H1 (cell line): ENCODE data around the gene GRB14. TPM values are rescaled to one million over a fixed set of nuclear protein-coding genes. Genes with fewer than 3 reads are reported as not detected.

Experiments
- CTCF ChIA-PET: fragments of 300-600 bp; sonication (Branson Sonifier 250); formaldehyde crosslinking; loops from one replicate; lab custom pipeline; 2021; ENCODE audit not compliant: partially characterized antibody; lab: Charles Lee
- POLR2A ChIA-PET: fragments of 300-600 bp; sonication (Branson Sonifier 250); formaldehyde crosslinking; loops from one replicate; lab custom pipeline; 2021; ENCODE audit warnings: inconsistent platforms; ENCODE audit not compliant: partially characterized antibody; lab: Charles Lee
- DNase-seq, 2 experiments: peaks; one replicate each; pipeline versions ENCODE4 v3.0.0 to v3.0.0-alpha.2; 2010 to 2022; ENCODE audit warnings: low spot score in 2 of 2, low read depth in 1 of 2, mixed read lengths in 1 of 2
- FAIRE-seq: peaks from 2 replicates; lab custom pipeline; 2011; peaks lifted over from hg19 to GRCh38; lab: Jason Lieb, UNC
- H2AFZ ChIP-seq: 2 replicates; pipeline ENCODE4 v1.8.1; 2012; ENCODE audit warnings: low read length, inconsistent platforms
- H2AK5ac ChIP-seq: 2 replicates; pipeline ENCODE4 v1.6.1; 2013; ENCODE audit warnings: low read depth, low read length
- H2BK120ac ChIP-seq: replicated peaks from 2 replicates; pipeline ENCODE3; 2013; ENCODE audit warnings: low read depth, low read length, inconsistent platforms
- H2BK12ac ChIP-seq: 2 replicates; pipeline ENCODE4 v1.6.1; 2013; ENCODE audit warnings: low read depth, low read length
- H2BK15ac ChIP-seq: 2 replicates; pipeline ENCODE4 v1.6.1; 2013; ENCODE audit warnings: low read length
- H2BK20ac ChIP-seq: 2 replicates; pipeline ENCODE4 v1.6.1; 2013; ENCODE audit warnings: low read length
- H2BK5ac ChIP-seq: 2 replicates; pipeline ENCODE4 v1.6.1; 2013; ENCODE audit warnings: low read depth, low read length
- H3K14ac ChIP-seq: 2 replicates; pipeline ENCODE4 v1.6.1; 2013; ENCODE audit warnings: inconsistent platforms; ENCODE audit not compliant: insufficient read length
- H3K18ac ChIP-seq: 2 replicates; pipeline ENCODE4 v1.6.1; 2013; ENCODE audit warnings: low read length; ENCODE audit errors: extremely low read depth
- H3K23ac ChIP-seq: 2 replicates; pipeline ENCODE4 v1.6.1; 2013; ENCODE audit warnings: inconsistent platforms; ENCODE audit not compliant: insufficient read length
- H3K23me2 ChIP-seq: 2 replicates; pipeline ENCODE4 v1.6.1; 2013; ENCODE audit warnings: low read depth, low read length
- H3K27ac ChIP-seq: 2 replicates; pipeline ENCODE4 v1.6.1; 2011; ENCODE audit warnings: low read depth, low read length, inconsistent platforms
- H3K27me3 ChIP-seq, 4 experiments: replicated peaks in 1 of 4; 1 replicate in 1 of 4; 2 replicates in 3 of 4; pipeline versions ENCODE4 v1.6.1 to v1.8.1; 2011 to 2013; ENCODE audit warnings: low read length in 3 of 4, mild to moderate bottlenecking in 3 of 4, inconsistent platforms in 2 of 4, mixed read lengths in 2 of 4, moderate library complexity in 1 of 4; ENCODE audit not compliant: control insufficient read depth in 3 of 4, insufficient read depth in 3 of 4; ENCODE audit errors: extremely low read depth in 1 of 4
- H3K36me3 ChIP-seq, 4 experiments: 2 replicates each; pipeline versions ENCODE4 v1.6.1 to v1.8.1; 2011 to 2013; ENCODE audit warnings: mild to moderate bottlenecking in 4 of 4, low read length in 3 of 4, moderate library complexity in 2 of 4, control low read depth in 1 of 4, inconsistent platforms in 1 of 4; ENCODE audit not compliant: insufficient read depth in 4 of 4, control insufficient read depth in 2 of 4
- H3K4ac ChIP-seq: replicated peaks from 2 replicates; pipeline ENCODE3; 2013; ENCODE audit warnings: low read length, low read depth, mixed read lengths, inconsistent platforms; ENCODE audit not compliant: insufficient read length
- H3K4me1 ChIP-seq, 4 experiments: replicated peaks in 1 of 4; 1 replicate in 1 of 4; 2 replicates in 3 of 4; pipeline versions ENCODE4 v1.6.1 to v1.8.1; 2011 to 2013; ENCODE audit warnings: low read length in 3 of 4, inconsistent platforms in 2 of 4, mixed read lengths in 1 of 4; ENCODE audit not compliant: insufficient read depth in 4 of 4, control insufficient read depth in 3 of 4
- H3K4me2 ChIP-seq, 2 experiments: 2 replicates each; pipeline versions ENCODE4 v1.6.1 to v1.8.1; 2011 to 2013; ENCODE audit warnings: low read depth in 2 of 2, low read length in 2 of 2, control low read depth in 1 of 2, inconsistent platforms in 1 of 2, mild to moderate bottlenecking in 1 of 2; ENCODE audit not compliant: insufficient read depth in 1 of 2
- H3K4me3 ChIP-seq, 4 experiments: fragments of 200-600, 300-600 bp in 1 of 4; sonication (generic), shearing (Covaris generic), sonication (Bioruptor Twin) in 1 of 4; 2 replicates each; pipeline versions ENCODE4 v1.5.1 to v1.8.1; 2011 to 2016; ENCODE audit warnings: low read length in 4 of 4, low read depth in 3 of 4, control low read depth in 2 of 4, inconsistent platforms in 2 of 4, mild to moderate bottlenecking in 2 of 4, mixed read lengths in 1 of 4, moderate library complexity in 1 of 4; ENCODE audit not compliant: insufficient read depth in 2 of 4; ENCODE audit errors: extremely low read depth in 1 of 4
- H3K56ac ChIP-seq: replicated peaks from 2 replicates; pipeline ENCODE3; 2013; ENCODE audit warnings: low read depth, mild to moderate bottlenecking, mixed read lengths, low read length, inconsistent platforms; ENCODE audit not compliant: insufficient read length
- H3K79me1 ChIP-seq: 2 replicates; pipeline ENCODE4 v1.6.1; 2013; ENCODE audit warnings: low read depth, low read length, control low read depth
- H3K79me2 ChIP-seq, 2 experiments: 2 replicates each; pipeline versions ENCODE4 v1.6.1 to v1.8.1; 2012 to 2013; ENCODE audit warnings: low read length in 2 of 2, mild to moderate bottlenecking in 2 of 2, inconsistent platforms in 1 of 2; ENCODE audit not compliant: insufficient read depth in 2 of 2, control insufficient read depth in 1 of 2
- H3K9ac ChIP-seq, 4 experiments: replicated peaks in 1 of 4; 1 replicate in 1 of 4; 2 replicates in 3 of 4; pipeline versions ENCODE4 v1.6.1 to v1.8.1; 2011 to 2013; ENCODE audit warnings: low read depth in 3 of 4, low read length in 3 of 4, control low read depth in 2 of 4, mild to moderate bottlenecking in 2 of 4, moderate library complexity in 2 of 4, inconsistent platforms in 1 of 4; ENCODE audit errors: extremely low read depth in 1 of 4
- H3K9me3 ChIP-seq, 2 experiments: 2 replicates each; pipeline versions ENCODE4 v1.6.1 to v1.8.1; 2012 to 2013; ENCODE audit warnings: mild to moderate bottlenecking in 2 of 2, moderate library complexity in 2 of 2, control low read depth in 1 of 2, inconsistent platforms in 1 of 2, low read depth in 1 of 2, low read length in 1 of 2, mixed read lengths in 1 of 2; ENCODE audit not compliant: insufficient read depth in 2 of 2
- H4K20me1 ChIP-seq, 2 experiments: replicated peaks in 1 of 2; 2 replicates each; pipeline versions ENCODE3 to v1.8.1; 2011 to 2013; ENCODE audit warnings: inconsistent platforms in 2 of 2, low read length in 2 of 2, mild to moderate bottlenecking in 1 of 2; ENCODE audit not compliant: insufficient read depth in 2 of 2, control insufficient read depth in 1 of 2
- H4K5ac ChIP-seq: 2 replicates; pipeline ENCODE4 v1.6.1; 2013; ENCODE audit warnings: low read length, low read depth, mixed read lengths, inconsistent platforms; ENCODE audit not compliant: insufficient read length
- H4K8ac ChIP-seq: 2 replicates; pipeline ENCODE4 v1.8.0; 2013; ENCODE audit warnings: mild to moderate bottlenecking, moderate library complexity, low read length, inconsistent platforms; ENCODE audit not compliant: insufficient read depth; ENCODE audit errors: extremely low read depth
- H4K91ac ChIP-seq: replicated peaks from 2 replicates; pipeline ENCODE3; 2013; ENCODE audit warnings: low read length, mixed read lengths, inconsistent platforms; ENCODE audit not compliant: insufficient read length
- BRCA1 ChIP-seq: IDR thresholded peaks from 2 replicates; pipeline ENCODE4 v1.6.1; 2012; ENCODE audit warnings: low read depth, low read length, improper control_type of control experiment
- CHD2 ChIP-seq: IDR thresholded peaks from 2 replicates; pipeline ENCODE4 v1.6.1; 2012; ENCODE audit warnings: low read length, improper control_type of control experiment
- CREB1 ChIP-seq: IDR thresholded peaks from 2 replicates; pipeline ENCODE4 v1.6.1; 2012; ENCODE audit warnings: inconsistent platforms
- POLR2AphosphoS5 ChIP-seq: IDR thresholded peaks from 2 replicates; pipeline ENCODE4 v1.6.1; 2011; ENCODE audit warnings: low read depth, low read length
- POU5F1 ChIP-seq: IDR thresholded peaks from 2 replicates; pipeline ENCODE4 v1.6.1; 2011; ENCODE audit warnings: low read depth, mild to moderate bottlenecking, low read length, moderate library complexity
- SP4 ChIP-seq: IDR thresholded peaks from 2 replicates; pipeline ENCODE4 v1.6.1; 2012; ENCODE audit warnings: low read length, inconsistent platforms
- TAF7 ChIP-seq: optimal IDR thresholded peaks from 2 replicates; pipeline ENCODE3; 2011; ENCODE audit warnings: low read depth, mild to moderate bottlenecking, inconsistent platforms, low read length, moderate library complexity, borderline replicate concordance
- TBP ChIP-seq: IDR thresholded peaks from 2 replicates; pipeline ENCODE4 v1.6.1; 2011; ENCODE audit warnings: low read depth, low read length, improper control_type of control experiment
- ZNF274 ChIP-seq: IDR thresholded peaks from 2 replicates; pipeline ENCODE4 v1.7.0; 2012; ENCODE audit warnings: low read length, borderline replicate concordance; ENCODE audit errors: extremely low read depth
- WGBS, 2 experiments: shearing (Covaris generic) in 1 of 2; methylation state at CpG; one replicate each; pipeline versions ENCODE4 v1.1.6 to v1.1.7; 2013 to 2015; ENCODE audit warnings: low lambda C conversion rate in 2 of 2, mixed read lengths in 2 of 2, inconsistent platforms in 1 of 2, low coverage in 1 of 2, missing lambda C conversion rate in 1 of 2; ENCODE audit not compliant: insufficient replicate concordance in 2 of 2, insufficient coverage in 1 of 2, insufficient read length in 1 of 2; ENCODE audit errors: extremely low coverage in 1 of 2, missing lambda C conversion rate in 1 of 2; 5-methylcytosine and 5-hydroxymethylcytosine counted together
- polyA plus RNA-seq, 7 experiments: library from polyadenylated mRNA; depleted of rRNA in 3 of 7; stranded (reverse) in 5 of 7; unstranded in 2 of 7; fragments of >200 nt in 5 of 7; fragments of 200-250 nt in 2 of 7; gene quantifications; 1 replicate in 5 of 7; 2 replicates in 1 of 7; 4 replicates in 1 of 7; pipeline versions ENCODE4 v1.2.1 to v1.2.3, GENCODE V29; 2011 to 2013; ENCODE audit warnings: missing spikeins in 2 of 7, mixed read lengths in 2 of 7
- total RNA-seq: library from RNA; stranded (reverse); fragmentation: NEBNext Ultra II Directional; extraction: Animal tissue kit (Norgen Biotek cat#: 25700); gene quantifications from 2 replicates; pipeline ENCODE4 v1.2.1, GENCODE V29; 2021
- TF ChIP-seq, protein P1 (sequence below), 3 experiments: IDR thresholded peaks; 1 replicate in 2 of 3; 2 replicates in 1 of 3; pipeline versions ENCODE4 v1.5.1 to v1.6.1; 2011; ENCODE audit warnings: low read length in 3 of 3, mild to moderate bottlenecking in 3 of 3, inconsistent platforms in 2 of 3, low read depth in 1 of 3, moderate library complexity in 1 of 3; ENCODE audit not compliant: insufficient read depth in 1 of 3; ENCODE audit errors: control extremely low read depth in 1 of 3

GRB14 gene
- total and polyA plus RNA-seq, 2 of the 8 experiments (the other 6 are each of a cell fraction or from before 2014, with no cell fraction given) = 2.5 to 11.6 TPM

DNA sequence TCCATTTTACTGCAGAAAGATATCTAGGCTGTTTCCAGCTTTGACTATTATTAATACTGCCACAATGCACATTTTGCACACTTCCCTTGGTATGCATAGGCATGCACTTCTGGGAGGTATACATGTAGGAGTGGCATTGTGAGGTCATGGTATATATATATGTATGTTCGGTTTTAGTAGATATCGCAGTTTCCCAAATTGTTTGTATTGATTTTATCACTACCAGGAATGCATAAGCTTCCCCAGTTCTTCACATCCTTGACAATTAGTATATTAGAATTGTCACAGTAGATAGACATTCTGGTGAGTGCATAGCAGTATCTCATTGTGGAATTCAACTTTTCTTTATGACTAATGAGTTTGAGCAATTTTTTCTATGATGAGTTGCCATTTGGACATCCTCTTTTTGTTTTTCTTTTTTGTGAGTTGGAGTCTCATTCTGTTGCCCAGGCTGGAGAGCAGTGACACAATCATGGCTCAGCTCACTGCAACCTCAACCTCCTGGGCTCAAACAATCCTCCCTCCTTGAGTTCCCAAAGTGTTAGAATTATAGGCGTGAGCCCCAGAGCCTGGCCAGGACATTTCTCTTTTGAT lies 4.2 kb upstream of the GRB14 start:
- no peak for TF ChIP-seq TBP
- no peak for TF ChIP-seq SP4
- TF ChIP-seq, protein P1, sequence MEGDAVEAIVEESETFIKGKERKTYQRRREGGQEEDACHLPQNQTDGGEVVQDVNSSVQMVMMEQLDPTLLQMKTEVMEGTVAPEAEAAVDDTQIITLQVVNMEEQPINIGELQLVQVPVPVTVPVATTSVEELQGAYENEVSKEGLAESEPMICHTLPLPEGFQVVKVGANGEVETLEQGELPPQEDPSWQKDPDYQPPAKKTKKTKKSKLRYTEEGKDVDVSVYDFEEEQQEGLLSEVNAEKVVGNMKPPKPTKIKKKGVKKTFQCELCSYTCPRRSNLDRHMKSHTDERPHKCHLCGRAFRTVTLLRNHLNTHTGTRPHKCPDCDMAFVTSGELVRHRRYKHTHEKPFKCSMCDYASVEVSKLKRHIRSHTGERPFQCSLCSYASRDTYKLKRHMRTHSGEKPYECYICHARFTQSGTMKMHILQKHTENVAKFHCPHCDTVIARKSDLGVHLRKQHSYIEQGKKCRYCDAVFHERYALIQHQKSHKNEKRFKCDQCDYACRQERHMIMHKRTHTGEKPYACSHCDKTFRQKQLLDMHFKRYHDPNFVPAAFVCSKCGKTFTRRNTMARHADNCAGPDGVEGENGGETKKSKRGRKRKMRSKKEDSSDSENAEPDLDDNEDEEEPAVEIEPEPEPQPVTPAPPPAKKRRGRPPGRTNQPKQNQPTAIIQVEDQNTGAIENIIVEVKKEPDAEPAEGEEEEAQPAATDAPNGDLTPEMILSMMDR (IDR thresholded peaks at IDR 0.05; ENCODE audit: control extremely low read depth in 1 of 3, insufficient read depth in 1 of 3, low read depth in 1 of 3, low read length in 3 of 3) = no peak
- no peak for TF ChIP-seq POU5F1
- no peak for TF ChIP-seq TAF7
- TF ChIP-seq BRCA1 = no peak
- no peak for TF ChIP-seq CHD2
- TF ChIP-seq CREB1 = no peak
- no peak for TF ChIP-seq POLR2AphosphoS5
- TF ChIP-seq ZNF274 = no peak
- no peak overlapping the region for H2BK15ac ChIP-seq
- no peak overlapping the region for H4K8ac ChIP-seq
- H3K36me3 ChIP-seq = no peaks in the 10 kb centered on the region
- no peak overlapping the region for H3K18ac ChIP-seq
- H3K23ac ChIP-seq = no peak overlapping the region
- H2AK5ac ChIP-seq = no peak overlapping the region
- H2AFZ ChIP-seq = no peak overlapping the region
- no peak overlapping the region for H2BK5ac ChIP-seq
- no peak overlapping the region for H2BK12ac ChIP-seq
- H2BK120ac ChIP-seq = no peak overlapping the region
- POLR2A ChIA-PET = no interaction called here
- H3K4me1 ChIP-seq = peaks cover 5 to 14% (median 11%) of the 10 kb centered on the region in 4 experiments; a peak in 6 of 7 replicates
- H2BK20ac ChIP-seq = no peak overlapping the region
- H4K91ac ChIP-seq = no peak overlapping the region
- H3K9ac ChIP-seq = no peak overlapping the region
- H3K23me2 ChIP-seq = peaks cover 3% of the 10 kb centered on the region; the same call in 1 of the 2 replicates
- H3K9me3 ChIP-seq = no peaks in the 10 kb centered on the region
- H3K79me1 ChIP-seq = no peaks in the 10 kb centered on the region
- no peak overlapping the region for H3K27ac ChIP-seq
- H3K4me2 ChIP-seq = no peak overlapping the region
- FAIRE-seq (no peak), DNase-seq (no peak)
- H3K14ac ChIP-seq = no peak overlapping the region
- H4K20me1 ChIP-seq = no peaks in the 10 kb centered on the region
- no peaks in the 10 kb centered on the region for H3K79me2 ChIP-seq
- H3K56ac ChIP-seq = no peak overlapping the region
- CTCF ChIA-PET = interaction anchor here (0.7 kb wide), 2 partner anchors 11 to 140 kb away, joined by 3 read pairs; no protein-coding TSS in a partner anchor
- H3K4ac ChIP-seq = no peak overlapping the region
- WGBS, 2 experiments = 94% methylated on average over 3 of the region's 3 CpGs; no CpG with 5 or more reads in 1 of the 2 experiments
- H4K5ac ChIP-seq = no peak overlapping the region
- no peak overlapping the region for H3K4me3 ChIP-seq
- no peaks in the 10 kb centered on the region; a peak in 1 of 7 replicates for H3K27me3 ChIP-seq
